ENCODE data around the gene LINC00305.

LINC00305 gene

DNA sequence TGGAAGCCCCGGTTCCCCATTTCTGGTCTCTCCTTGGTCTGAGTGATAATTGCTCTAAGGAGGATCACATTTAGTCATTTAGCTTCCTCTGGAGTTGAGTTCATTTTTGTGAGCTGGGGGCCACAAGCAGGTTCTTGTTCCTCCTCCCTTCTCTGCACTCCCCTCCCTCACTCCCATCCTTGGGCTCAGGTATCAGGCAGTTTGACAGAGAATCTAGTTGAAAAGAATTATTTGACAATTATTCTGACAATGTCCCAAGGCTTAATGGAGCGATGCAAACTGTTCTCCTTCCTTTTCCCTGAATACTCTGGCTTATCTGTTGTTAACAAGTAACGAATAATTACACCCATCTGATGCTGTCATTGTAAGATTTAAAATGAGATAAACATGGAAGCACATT, 117.5 kb downstream of the LINC00305 start:
- Histone ChIP-seq H3K4me2 (ENCODE audit: low read length) (no peak overlapping the region), H3K36me3 (ENCODE audit: control insufficient read depth in 1 of 2, insufficient read depth in 2 of 2, low read length in 2 of 2) (no peaks in the 10 kb centered on the region), H4K12ac (ENCODE audit: low read depth, low read length) (no peak overlapping the region), H3K4me1 (ENCODE audit: control insufficient read depth in 1 of 2, insufficient read depth in 2 of 2, low read length in 2 of 2) (no peaks in the 10 kb centered on the region), H2BK12ac (ENCODE audit: low read length) (no peak overlapping the region), H3K9me3 (ENCODE audit: insufficient read depth, low read depth, low read length) (no peaks in the 10 kb centered on the region), H2AFZ (ENCODE audit: insufficient read depth, low read length, poor library complexity) (no peak overlapping the region), H3K14ac (ENCODE audit: low read length) (no peak overlapping the region), H2BK120ac (ENCODE audit: insufficient read depth, low read length, poor library complexity) (no peak overlapping the region), H2BK5ac (ENCODE audit: low read depth, low read length, poor library complexity) (no peak overlapping the region), H2AK5ac (ENCODE audit: low read length) (no peak overlapping the region), H3K27ac (ENCODE audit: low read depth, low read length) (no peak overlapping the region), H3K79me1 (ENCODE audit: low read length) (no peaks in the 10 kb centered on the region), H3K18ac (ENCODE audit: low read length) (no peak overlapping the region), H3K79me2 (ENCODE audit: control insufficient read depth, insufficient read depth, low read length, poor library complexity) (no peaks in the 10 kb centered on the region), H3K4ac (ENCODE audit: low read depth, low read length) (no peak overlapping the region), H3K9ac (ENCODE audit: low read length) (no peak overlapping the region), H3K27me3 (ENCODE audit: insufficient read depth, low read length) (no peaks in the 10 kb centered on the region), H4K91ac (ENCODE audit: low read depth, low read length) (no peak overlapping the region), H3K23ac (ENCODE audit: low read length) (no peak overlapping the region), H3K4me3 (ENCODE audit: low read depth, low read length) (no peak overlapping the region), H4K8ac (ENCODE audit: low read depth, low read length) (no peak overlapping the region)
- no peak for DNase-seq
- WGBS (ENCODE audit: extremely low coverage, insufficient coverage, insufficient read length): no CpG with 5 or more reads among the region's 3 CpGs

Data from trophoblast cell (in vitro differentiated cells and primary cell).